Body of pancreas (tissue), 4 donors: ENCODE data around the gene EPN3. TPM values are rescaled to one million over a fixed set of nuclear protein-coding genes. Genes with fewer than 3 reads are reported as not detected.

Experiments used
- ATAC-seq: fragments of 150-250 bp; one replicate; pipeline ENCODE4 v1.9.1; 2016
- DNase-seq, 4 donors: peaks; one replicate each; pipeline ENCODE4 v3.0.0-alpha.2; 2019
- H3K27ac ChIP-seq, 4 donors: fragments of 200-600 bp; sonication (generic); 1 replicate in 3 of 4; 2 replicates in 1 of 4; pipeline versions ENCODE4 v1.5.1 to v1.6.1; 2016 to 2019; ENCODE audit warnings: mild to moderate bottlenecking in 1 of 4, mixed read lengths in 1 of 4, moderate library complexity in 1 of 4
- H3K27me3 ChIP-seq, 2 donors: fragments of 200-600 bp; sonication (generic); one replicate each; pipeline ENCODE4 v1.6.0; 2016; ENCODE audit warnings: mild to moderate bottlenecking in 1 of 2
- H3K36me3 ChIP-seq, 2 donors: fragments of 200-600 bp; sonication (generic); replicated peaks in 1 of 2; 2 replicates each; pipeline ENCODE4 v1.5.1; 2016; ENCODE audit warnings: low read depth in 2 of 2; ENCODE audit not compliant: insufficient read depth in 1 of 2
- H3K4me1 ChIP-seq: fragments of 200-600 bp; sonication (generic); one replicate; pipeline ENCODE4 v1.6.0; 2016
- H3K4me3 ChIP-seq, 2 donors: fragments of 200-600 bp; sonication (generic); 1 replicate in 1 of 2; 2 replicates in 1 of 2; pipeline ENCODE4 v1.5.1; 2016 to 2019
- H3K9me3 ChIP-seq, 3 donors: fragments of 200-600 bp; sonication (generic); 1 replicate in 2 of 3; 2 replicates in 1 of 3; pipeline ENCODE4 v1.5.1; 2016
- POLR2A ChIP-seq, 3 donors: fragments of 450-650 bp; IDR thresholded peaks; one replicate each; pipeline ENCODE4 v1.6.1; 2016; ENCODE audit warnings: antibody characterized with exemption in 3 of 3, mild to moderate bottlenecking in 2 of 3
- WGBS, 2 donors: methylation state at CpG; one replicate each; pipeline ENCODE4 v1.1.5; 2017; 5-methylcytosine and 5-hydroxymethylcytosine counted together
- intact Hi-C: fragments of 100-400 bp; cut with DNase I; formaldehyde crosslinking; loops from one replicate; pipeline ENCODE4 v1.15.1; 2023
- total RNA-seq, 2 donors: library from RNA; depleted of rRNA; stranded (reverse); fragments of >200 nt; gene quantifications; one replicate each; pipeline ENCODE4 v1.1.0, GENCODE V29; 2016
- TF ChIP-seq, protein P1 (sequence below), 7 experiments: fragments of 450-650 bp in 4 of 7; fragments of 200-600 bp in 3 of 7; sonication (generic) in 3 of 7; IDR thresholded peaks; one replicate each; pipeline ENCODE4 v1.5.1; 2016 to 2019; ENCODE audit warnings: antibody characterized with exemption in 7 of 7

The EPN3 gene
- total RNA-seq, 2 donors from 2014 or later: 11.9 to 20.1 TPM

GRCh38 chr17:50488880-50489279 is 43.7 kb upstream of the EPN3 start:
- 95 to 100% methylated on average over 2 of the region's 2 CpGs for WGBS, 2 donors
- ATAC-seq (no peak), DNase-seq (no peak)
- no peak for TF ChIP-seq POLR2A (IDR thresholded peaks at IDR 0.05)
- TF ChIP-seq, protein P1, sequence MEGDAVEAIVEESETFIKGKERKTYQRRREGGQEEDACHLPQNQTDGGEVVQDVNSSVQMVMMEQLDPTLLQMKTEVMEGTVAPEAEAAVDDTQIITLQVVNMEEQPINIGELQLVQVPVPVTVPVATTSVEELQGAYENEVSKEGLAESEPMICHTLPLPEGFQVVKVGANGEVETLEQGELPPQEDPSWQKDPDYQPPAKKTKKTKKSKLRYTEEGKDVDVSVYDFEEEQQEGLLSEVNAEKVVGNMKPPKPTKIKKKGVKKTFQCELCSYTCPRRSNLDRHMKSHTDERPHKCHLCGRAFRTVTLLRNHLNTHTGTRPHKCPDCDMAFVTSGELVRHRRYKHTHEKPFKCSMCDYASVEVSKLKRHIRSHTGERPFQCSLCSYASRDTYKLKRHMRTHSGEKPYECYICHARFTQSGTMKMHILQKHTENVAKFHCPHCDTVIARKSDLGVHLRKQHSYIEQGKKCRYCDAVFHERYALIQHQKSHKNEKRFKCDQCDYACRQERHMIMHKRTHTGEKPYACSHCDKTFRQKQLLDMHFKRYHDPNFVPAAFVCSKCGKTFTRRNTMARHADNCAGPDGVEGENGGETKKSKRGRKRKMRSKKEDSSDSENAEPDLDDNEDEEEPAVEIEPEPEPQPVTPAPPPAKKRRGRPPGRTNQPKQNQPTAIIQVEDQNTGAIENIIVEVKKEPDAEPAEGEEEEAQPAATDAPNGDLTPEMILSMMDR (IDR thresholded peaks at IDR 0.05): no peak
- Histone ChIP-seq H3K36me3 (peaks cover 2% of the 10 kb centered on the region in 2 donors), H3K27ac (no peak overlapping the region), H3K27me3 (no peaks in the 10 kb centered on the region), H3K4me3 (no peak overlapping the region), H3K4me1 (no peaks in the 10 kb centered on the region), H3K9me3 (no peaks in the 10 kb centered on the region)
- intact Hi-C loops: loop anchor here (10.0 kb wide), 2 partner anchors 126 to 206 kb away; no protein-coding TSS in a partner anchor

- Histone ChIP-seq H3K27ac (no peak overlapping the region), H3K36me3 (no peaks in the 10 kb centered on the region), H3K4me1 (no peaks in the 10 kb centered on the region), H3K4me3 (no peak overlapping the region), H3K27me3 (no peaks in the 10 kb centered on the region), H3K9me3 (no peaks in the 10 kb centered on the region)
- TF ChIP-seq, protein P1 (IDR thresholded peaks at IDR 0.05): no peak
- TF ChIP-seq POLR2A (IDR thresholded peaks at IDR 0.05): no peak
- intact Hi-C loops: no loop called here
- ATAC-seq (no peak), DNase-seq (no peak)
- 55 to 57% methylated on average over 1 of the region's 1 CpG for WGBS, 2 donors
Measured at GRCh38 chr17:50491505-50491904, 41.0 kb upstream of the EPN3 start.

- Histone ChIP-seq H3K4me1 (no peaks in the 10 kb centered on the region), H3K4me3 (no peak overlapping the region), H3K27ac (no peak overlapping the region), H3K27me3 (no peaks in the 10 kb centered on the region), H3K9me3 (no peaks in the 10 kb centered on the region), H3K36me3 (no peaks in the 10 kb centered on the region)
- DNase-seq: no peak
- TF ChIP-seq, protein P1 (IDR thresholded peaks at IDR 0.05): no peak
- no peak for TF ChIP-seq POLR2A (IDR thresholded peaks at IDR 0.05)
- 85 to 86% methylated on average over 8 of the region's 8 CpGs for WGBS, 2 donors
- no peak for ATAC-seq
- intact Hi-C loops: no loop called here
Measured at GRCh38 chr17:50492214-50492613, 40.3 kb upstream of the EPN3 start.

GRCh38 chr17:50493744-50494143 is 38.8 kb upstream of the EPN3 start:
- intact Hi-C loops: no loop called here
- H3K36me3 ChIP-seq: no peaks in the 10 kb centered on the region
- no peak overlapping the region for H3K27ac ChIP-seq
- DNase-seq (no peak), ATAC-seq (no peak)
- WGBS, 2 donors: 37 to 46% methylated on average over 3 of the region's 3 CpGs
- TF ChIP-seq, protein P1 (IDR thresholded peaks at IDR 0.05): no peak
- TF ChIP-seq POLR2A (IDR thresholded peaks at IDR 0.05): no peak
- H3K27me3 ChIP-seq: no peaks in the 10 kb centered on the region
- H3K9me3 ChIP-seq: no peaks in the 10 kb centered on the region
- H3K4me3 ChIP-seq: no peak overlapping the region
- no peaks in the 10 kb centered on the region for H3K4me1 ChIP-seq

- TF ChIP-seq, protein P1 (IDR thresholded peaks at IDR 0.05): no peak
- no peak for TF ChIP-seq POLR2A (IDR thresholded peaks at IDR 0.05)
- ATAC-seq (no peak), DNase-seq (no peak)
- Histone ChIP-seq H3K4me3 (no peak overlapping the region), H3K9me3 (no peaks in the 10 kb centered on the region), H3K27ac (no peak overlapping the region), H3K4me1 (no peaks in the 10 kb centered on the region), H3K36me3 (no peaks in the 10 kb centered on the region), H3K27me3 (no peaks in the 10 kb centered on the region)
- 74 to 80% methylated on average over 7 to 8 of the region's 8 CpGs for WGBS, 2 donors
- intact Hi-C loops: no loop called here
Measured at GRCh38 chr17:50495217-50495823, 37.2 kb upstream of the EPN3 start.
